ENCODE results near the gene MED15.
"Not testable (repeated sequence)": the region's sequence is repeated elsewhere in the genome, so short reads cannot be mapped to it uniquely, and the experiment has no call there.

The MED15 gene

DNA sequence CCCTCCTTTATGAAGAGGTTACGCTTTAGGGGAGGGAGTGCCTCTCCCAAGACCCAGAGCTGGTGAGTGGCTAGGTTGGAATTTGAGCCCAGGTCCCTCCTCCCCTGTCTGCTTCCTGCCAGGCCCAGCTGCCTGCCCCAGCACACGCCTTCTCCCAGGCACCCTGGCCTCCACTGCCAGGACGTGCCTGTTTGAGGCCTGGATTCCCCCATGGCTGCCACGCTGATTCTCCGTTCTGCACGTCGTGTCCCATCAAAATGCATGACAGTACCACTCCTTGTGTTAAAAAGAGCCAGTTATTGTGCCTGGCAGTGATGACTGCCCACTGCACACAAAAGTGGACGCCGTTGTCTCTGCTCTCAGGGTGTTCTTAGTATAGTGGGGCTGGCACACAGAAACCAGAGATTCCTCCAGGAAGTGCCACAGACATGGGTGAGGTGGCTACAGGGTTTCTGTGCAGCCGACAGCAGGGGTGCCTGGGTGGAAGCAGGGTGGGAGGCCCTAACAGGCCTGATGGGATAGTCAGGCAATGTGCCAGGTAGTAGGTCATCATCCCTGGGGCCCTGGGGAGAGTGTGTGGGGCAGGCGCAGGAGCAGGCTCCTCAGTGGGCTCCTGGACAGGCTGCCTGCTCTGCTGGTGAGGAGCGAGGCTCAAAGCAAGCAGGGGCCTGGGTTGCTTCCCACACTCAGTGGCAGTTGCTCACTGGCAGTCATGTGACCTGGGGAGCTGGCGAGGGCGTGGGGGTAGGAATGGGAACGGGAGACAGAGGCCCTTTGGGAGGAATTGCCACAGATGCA is 24.2 kb downstream of the MED15 start:
- DNase-seq (ENCODE audit: low read depth in 2 of 2), result no peak

- DNase-seq (ENCODE audit: low read depth in 2 of 2), result no peak
Observed at GRCh38 chr22:20532256-20532993, 25.0 kb downstream of the MED15 start.

GRCh38 chr22:20533095-20533878 is 25.9 kb downstream of the MED15 start:
- no peak for DNase-seq (ENCODE audit: low read depth in 2 of 2)

DNA sequence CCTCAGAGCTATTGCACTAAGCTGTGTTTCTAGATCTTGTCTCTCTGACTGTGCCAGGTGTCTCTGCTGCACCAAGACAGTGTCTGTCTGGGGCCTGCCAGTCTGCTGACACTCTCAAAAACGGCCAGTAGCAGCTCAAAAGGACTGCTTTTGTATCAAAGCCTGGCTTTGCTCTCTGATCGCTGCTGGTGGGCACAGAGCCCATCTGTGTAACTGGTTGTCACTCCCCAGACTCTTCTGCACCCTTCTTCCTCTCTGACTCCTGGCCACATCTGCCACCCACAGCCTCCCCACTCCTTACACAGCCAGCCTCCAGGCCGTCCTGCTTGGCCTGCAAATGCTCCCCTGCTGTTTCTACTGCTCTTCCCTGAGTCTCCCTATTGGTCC is 26.5 kb downstream of the MED15 start:
- DNase-seq (ENCODE audit: low read depth in 2 of 2), result no peak

- no peak for DNase-seq (ENCODE audit: low read depth in 2 of 2)
Observed at GRCh38 chr22:20536590-20537324, 29.3 kb downstream of the MED15 start.

- no peak for DNase-seq (ENCODE audit: low read depth in 2 of 2)
Observed at GRCh38 chr22:20537325-20537756, 29.9 kb downstream of the MED15 start.

- no peak for DNase-seq (ENCODE audit: low read depth in 2 of 2)
Observed at GRCh38 chr22:20537983-20538382, 30.6 kb downstream of the MED15 start.

DNA sequence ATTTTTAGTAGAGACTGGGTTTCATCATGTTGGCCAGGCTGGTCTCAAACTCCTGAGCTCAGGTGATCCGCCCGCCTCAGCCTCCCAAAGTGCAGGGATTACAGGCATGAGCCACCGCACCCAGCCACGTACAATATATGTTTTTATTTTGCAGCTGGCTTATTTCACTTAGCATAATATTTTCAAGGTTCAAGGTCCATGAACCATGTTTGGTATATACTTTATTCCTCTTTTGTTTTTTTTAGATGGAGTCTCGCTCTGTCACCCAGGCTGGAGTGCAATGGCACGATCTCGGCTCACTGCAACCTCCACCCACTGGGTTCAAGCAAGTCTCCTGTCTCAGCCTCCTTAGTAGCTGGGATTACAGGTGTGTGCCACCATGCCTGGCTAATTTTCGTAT is 31.5 kb downstream of the MED15 start:
- not testable (repeated sequence) for DNase-seq (ENCODE audit: low read depth in 2 of 2)

GRCh38 chr22:20542055-20542454 is 34.6 kb downstream of the MED15 start:
- DNase-seq (ENCODE audit: low read depth in 2 of 2), result no peak

DNA sequence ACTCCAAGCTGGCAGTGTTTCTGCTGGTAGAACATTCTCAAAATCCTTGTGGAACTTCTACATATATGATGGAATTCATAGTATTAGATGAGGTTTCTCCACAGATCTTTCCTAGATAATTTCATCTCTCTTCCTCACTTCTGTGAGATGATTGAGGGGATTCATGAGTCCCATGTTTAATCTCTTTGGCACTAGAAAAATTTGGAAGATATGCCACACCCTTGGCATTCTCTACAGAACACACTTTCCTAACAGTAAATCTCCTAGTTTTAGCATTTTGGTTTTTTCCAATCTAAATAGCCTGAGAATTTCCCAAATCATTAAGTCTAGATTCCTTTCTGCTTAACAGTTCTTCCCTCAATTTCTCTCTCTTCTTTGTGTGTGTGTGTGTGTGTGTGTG is 35.3 kb downstream of the MED15 start:
- DNase-seq (ENCODE audit: low read depth in 2 of 2), result no peak

DNA sequence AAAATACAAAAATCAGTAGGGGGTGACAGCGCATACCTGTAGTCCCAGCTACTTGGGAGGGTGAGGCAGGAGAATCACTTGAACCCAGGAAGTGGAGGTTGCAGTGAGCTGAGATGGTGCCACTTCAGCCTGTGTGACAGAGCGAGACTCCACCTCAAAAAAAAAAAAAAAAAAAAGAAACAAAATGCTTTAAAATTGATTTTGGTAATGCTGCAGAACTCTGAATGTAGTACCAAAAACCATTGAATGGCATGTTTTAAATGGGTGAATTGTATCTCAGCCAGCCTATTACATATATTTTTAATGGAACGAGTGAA is 37.9 kb downstream of the MED15 start:
- DNase-seq (ENCODE audit: low read depth in 2 of 2), result not testable (repeated sequence)

GRCh38 chr22:20545681-20546521 is 38.5 kb downstream of the MED15 start:
- no peak for DNase-seq (ENCODE audit: low read depth in 2 of 2)

- no peak for DNase-seq (ENCODE audit: low read depth in 2 of 2)
Observed at GRCh38 chr22:20546541-20546950, 39.1 kb downstream of the MED15 start.

DNA sequence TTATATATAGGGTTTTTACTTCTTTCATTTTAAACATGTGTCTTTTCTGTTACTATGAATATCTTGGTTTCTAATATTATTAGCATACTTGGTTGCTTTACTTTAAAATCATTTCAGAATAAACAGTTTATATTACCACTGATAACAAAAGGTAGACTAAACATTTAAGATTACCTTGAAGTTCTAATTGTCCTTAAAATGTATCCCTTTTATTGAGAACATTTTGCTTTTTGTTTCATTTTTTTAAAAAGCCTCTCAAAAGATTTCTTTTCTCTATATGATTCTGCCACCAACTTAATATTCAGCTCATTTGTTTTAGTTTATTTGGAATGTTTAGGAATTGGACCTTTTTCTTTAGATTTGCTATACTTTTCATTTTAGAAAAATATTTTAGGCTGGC is 39.6 kb downstream of the MED15 start:
- no peak for DNase-seq (ENCODE audit: low read depth in 2 of 2)

- DNase-seq (ENCODE audit: low read depth in 2 of 2), result no peak
Observed at GRCh38 chr22:20548806-20549205, 41.4 kb downstream of the MED15 start.

- DNase-seq (ENCODE audit: low read depth in 2 of 2), result peak in 1 of 2 donors; percentile 26
Observed at GRCh38 chr22:20549232-20549841, 41.9 kb downstream of the MED15 start.

GRCh38 chr22:20550057-20550817 is 42.8 kb downstream of the MED15 start:
- no peak for DNase-seq (ENCODE audit: low read depth in 2 of 2)

DNA sequence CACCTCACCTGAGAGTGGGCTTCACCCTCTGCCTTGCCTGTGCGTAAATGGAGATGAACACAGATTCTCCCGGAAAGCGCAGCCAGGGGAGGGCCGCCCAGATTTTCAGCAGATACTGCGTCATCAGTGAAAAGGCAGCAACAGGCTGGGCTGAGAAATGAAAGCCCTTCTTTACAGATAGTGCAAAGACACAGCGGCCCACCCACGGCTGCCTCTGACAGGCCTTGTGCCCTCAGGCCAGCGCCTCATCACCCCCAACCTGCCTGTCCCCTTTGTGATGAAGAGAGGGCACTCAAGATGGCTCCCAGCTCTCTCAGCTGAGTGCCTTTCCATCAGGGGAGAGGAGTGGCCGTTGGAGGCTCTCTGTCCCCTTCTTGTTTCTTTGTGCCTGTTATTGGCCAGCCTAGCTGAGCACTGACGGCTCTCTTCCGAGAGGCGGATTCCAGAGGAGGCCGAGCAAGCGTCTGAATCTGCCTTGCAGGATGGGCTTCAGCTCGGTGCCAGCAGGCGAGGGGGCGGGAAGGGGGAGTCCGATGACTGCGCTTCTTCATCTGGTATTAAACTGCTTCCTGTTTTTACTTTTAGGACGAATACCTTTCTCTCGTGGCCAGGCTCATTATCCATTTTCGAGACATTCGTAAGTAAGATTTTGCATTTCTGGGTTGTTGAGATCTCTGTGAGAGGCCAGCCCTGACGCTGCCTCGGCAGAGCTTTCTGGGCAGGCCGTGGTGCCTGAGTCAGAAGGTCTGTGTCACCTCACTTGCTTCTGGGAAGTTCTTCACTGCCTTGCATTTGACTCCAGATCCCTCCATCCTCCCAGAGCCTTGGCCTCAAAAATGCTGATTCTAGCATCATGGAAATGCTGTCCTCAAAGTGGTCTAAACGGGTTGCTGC is 43.7 kb downstream of the MED15 start:
- no peak for DNase-seq (ENCODE audit: low read depth in 2 of 2)

Data from stimulated activated CD8-positive, alpha-beta memory T cell treated with anti-CD3 and anti-CD28 coated beads, Interleukin-7, amount 100 ng/mL, for 1 hour (primary cell).